PC-9 (cell line): ENCODE data around the gene PGF. TPM values are rescaled to one million over a fixed set of nuclear protein-coding genes. Genes with fewer than 3 reads are reported as not detected.

Source experiments
- BruUV-seq: library from RNA; stranded (reverse); fragments of 400-500 nt; replicated peaks from 2 replicates; lab custom pipeline; 2021; lab: Mats Ljungman, UMichigan
- CTCF ChIA-PET: fragments of 300-600 bp; sonication (Branson Sonifier 250); formaldehyde crosslinking; loops from one replicate; lab custom pipeline; 2022; ENCODE audit warnings: antibody characterized with exemption; lab: Charles Lee
- POLR2A ChIA-PET: fragments of 300-600 bp; sonication (Branson Sonifier 250); formaldehyde crosslinking; loops from one replicate; lab custom pipeline; 2022; ENCODE audit warnings: antibody characterized with exemption; ENCODE audit not compliant: unreplicated experiment; lab: Charles Lee
- DNase-seq, 2 experiments: peaks; one replicate each; pipeline versions ENCODE4 v3.0.0 to v3.0.0-alpha.2; 2015 to 2022; ENCODE audit warnings: mixed read lengths in 1 of 2
- H2AFZ ChIP-seq: fragments of 200-600 bp; sonication (generic); 2 replicates; pipeline ENCODE4 v1.8.1; 2017; ENCODE audit warnings: antibody characterized with exemption
- H3F3A ChIP-seq: fragments of 200-600 bp; sonication (generic); 2 replicates; pipeline ENCODE4 v1.8.1; 2017; ENCODE audit warnings: antibody characterized with exemption, mild to moderate bottlenecking, low read depth; ENCODE audit not compliant: insufficient read depth
- H3K27ac ChIP-seq: fragments of 200-600 bp; sonication (generic); 2 replicates; pipeline ENCODE4 v1.6.1; 2016; ENCODE audit warnings: mixed run types
- H3K27me3 ChIP-seq: fragments of 200-600 bp; sonication (generic); 2 replicates; pipeline ENCODE4 v1.6.1; 2016; ENCODE audit warnings: low read depth, mixed run types; ENCODE audit not compliant: insufficient read depth
- H3K36me3 ChIP-seq: fragments of 200-600 bp; sonication (generic); 2 replicates; pipeline ENCODE4 v1.6.1; 2016; ENCODE audit warnings: low read depth, mixed run types
- H3K4me1 ChIP-seq: fragments of 200-600 bp; sonication (generic); replicated peaks from 2 replicates; pipeline ENCODE4 v1.6.1; 2016; ENCODE audit warnings: mixed run types; ENCODE audit not compliant: insufficient read depth
- H3K4me2 ChIP-seq: fragments of 200-600 bp; sonication (generic); 2 replicates; pipeline ENCODE4 v1.6.1; 2017; ENCODE audit warnings: mixed run types
- H3K4me3 ChIP-seq: fragments of 200-600 bp; sonication (generic); 2 replicates; pipeline ENCODE4 v1.6.1; 2016; ENCODE audit warnings: mixed run types
- H3K79me2 ChIP-seq: fragments of 200-600 bp; sonication (generic); 2 replicates; pipeline ENCODE4 v1.6.1; 2017; ENCODE audit warnings: low read depth, mixed run types
- H3K9me2 ChIP-seq: fragments of 200-600 bp; sonication (generic); 2 replicates; pipeline ENCODE4 v1.8.1; 2017; ENCODE audit warnings: mild to moderate bottlenecking; ENCODE audit not compliant: insufficient read depth
- H3K9me3 ChIP-seq: fragments of 200-600 bp; sonication (generic); 2 replicates; pipeline ENCODE4 v1.8.1; 2016; ENCODE audit warnings: low read depth; ENCODE audit not compliant: insufficient read depth
- H4K20me1 ChIP-seq: fragments of 200-600 bp; sonication (generic); 2 replicates; pipeline ENCODE4 v1.8.1; 2017; ENCODE audit not compliant: insufficient read depth
- CTCF ChIP-seq: fragments of 200-600 bp; sonication (generic); conservative IDR thresholded peaks from 2 replicates; pipeline ENCODE4 v1.6.1; 2017; ENCODE audit warnings: mixed run types, antibody characterized with exemption, mild to moderate bottlenecking, moderate library complexity
- EZH2 ChIP-seq: fragments of 200-600 bp; sonication (generic); IDR thresholded peaks from 2 replicates; pipeline ENCODE4 v1.8.0; 2017; ENCODE audit warnings: antibody characterized with exemption, low read depth
- intact Hi-C: fragments of 100-400 bp; cut with micrococcal nuclease; formaldehyde crosslinking; loops from one replicate; pipeline ENCODE4 v1.10.0; 2022; ENCODE audit not compliant: unreplicated experiment
- total RNA-seq: library from RNA; stranded (reverse); gene quantifications from 2 replicates; pipeline ENCODE4 v1.2.3, GENCODE V29; 2021

PGF gene
- total RNA-seq, 1 experiment from 2014 or later = 11.7 TPM

GRCh38 chr14:74911221-74911620 is 44.2 kb downstream of the PGF start:
- ChIA-PET POLR2A (interaction anchor here (0.6 kb wide), 1 partner anchor 108 kb away, joined by 7 read pairs; no protein-coding TSS in a partner anchor), CTCF (interaction anchor here (0.6 to 1.7 kb wide), 6 partner anchors 14 to 1263 kb away, joined by 3 to 12 read pairs (median 5); no protein-coding TSS in a partner anchor)
- DNase-seq = no peak
- Histone ChIP-seq H2AFZ (no peak overlapping the region), H3K36me3 (no peaks in the 10 kb centered on the region), H3K4me3 (no peak overlapping the region), H3K27ac (no peak overlapping the region), H3K4me1 (peaks cover 8% of the 10 kb centered on the region), H3F3A (peaks cover 4% of the 10 kb centered on the region; the same call in 1 of the 2 replicates), H4K20me1 (no peaks in the 10 kb centered on the region), H3K27me3 (no peaks in the 10 kb centered on the region), H3K9me2 (no peaks in the 10 kb centered on the region), H3K79me2 (no peaks in the 10 kb centered on the region), H3K9me3 (no peaks in the 10 kb centered on the region), H3K4me2 (peak overlapping the region; percentile 34)
- intact Hi-C loops = no loop called here
- TF ChIP-seq CTCF = no peak
- TF ChIP-seq EZH2 = no peak
- no TSS peak for BruUV-seq

GRCh38 chr14:74910556-74910955 is 44.8 kb downstream of the PGF start:
- H3K27me3 ChIP-seq = no peaks in the 10 kb centered on the region
- no TSS peak for BruUV-seq
- H3K4me3 ChIP-seq = no peak overlapping the region
- ChIA-PET POLR2A (no interaction called here), CTCF (interaction anchor here (0.6 to 1.0 kb wide), 4 partner anchors 14 to 233 kb away, joined by 3 to 9 read pairs (median 4); no protein-coding TSS in a partner anchor)
- no peaks in the 10 kb centered on the region for H4K20me1 ChIP-seq
- no peak for DNase-seq
- H3F3A ChIP-seq = peaks cover 4% of the 10 kb centered on the region; the same call in 1 of the 2 replicates
- no peak overlapping the region for H2AFZ ChIP-seq
- no peak for TF ChIP-seq CTCF
- TF ChIP-seq EZH2 = no peak
- intact Hi-C loops = no loop called here
- H3K36me3 ChIP-seq = no peaks in the 10 kb centered on the region
- peaks cover 8% of the 10 kb centered on the region for H3K4me1 ChIP-seq
- H3K9me3 ChIP-seq = no peaks in the 10 kb centered on the region
- H3K27ac ChIP-seq = no peak overlapping the region
- H3K79me2 ChIP-seq = no peaks in the 10 kb centered on the region
- H3K9me2 ChIP-seq = no peaks in the 10 kb centered on the region
- no peak overlapping the region for H3K4me2 ChIP-seq

DNA sequence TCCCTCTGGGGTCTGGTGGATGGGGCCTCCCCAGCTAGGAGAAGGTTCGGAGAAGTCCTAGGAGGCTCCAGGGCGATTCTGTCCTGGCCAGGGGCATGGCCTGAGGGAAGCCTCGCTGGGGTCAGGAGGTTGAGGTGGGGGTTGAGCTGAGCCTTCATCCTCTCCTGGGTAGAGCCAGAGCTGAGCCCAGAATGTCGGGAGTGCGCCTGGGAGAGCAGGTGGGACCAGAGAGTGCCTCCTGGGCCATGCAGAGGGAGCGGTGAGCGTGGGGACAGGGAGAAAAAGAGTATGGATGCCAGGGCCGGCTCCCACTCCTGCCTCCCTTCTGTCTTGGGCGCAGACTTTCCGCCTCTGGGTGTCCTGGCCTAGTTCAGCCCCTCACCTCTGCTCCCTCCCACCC is 45.5 kb downstream of the PGF start:
- no peak overlapping the region for H3K27ac ChIP-seq
- H3K36me3 ChIP-seq = no peaks in the 10 kb centered on the region
- no peak overlapping the region for H2AFZ ChIP-seq
- TF ChIP-seq EZH2 (no peak), CTCF (no peak)
- H3K9me3 ChIP-seq = no peaks in the 10 kb centered on the region
- H3K27me3 ChIP-seq = no peaks in the 10 kb centered on the region
- intact Hi-C loops = loop anchor here (5.0 kb wide), 2 partner anchors 548 to 583 kb away; no protein-coding TSS in a partner anchor
- DNase-seq = no peak
- no peak overlapping the region for H3K4me3 ChIP-seq
- H3K4me1 ChIP-seq = peaks cover 8% of the 10 kb centered on the region
- H3F3A ChIP-seq = peaks cover 6% of the 10 kb centered on the region; the same call in 1 of the 2 replicates
- no peak overlapping the region for H3K4me2 ChIP-seq
- CTCF ChIA-PET = interaction anchor here (0.8 kb wide), 1 partner anchor 30 kb away, joined by 3 read pairs; no protein-coding TSS in a partner anchor
- no peaks in the 10 kb centered on the region for H4K20me1 ChIP-seq
- POLR2A ChIA-PET = no interaction called here
- H3K9me2 ChIP-seq = no peaks in the 10 kb centered on the region
- no peaks in the 10 kb centered on the region for H3K79me2 ChIP-seq
- BruUV-seq = no TSS peak
